RKO (cell line): ENCODE measurements around the gene THEM5.

Experiments
- DNase-seq: peaks from one replicate; pipeline ENCODE4 v3.0.0-alpha.2; 2016; ENCODE audit warnings: low spot score

THEM5 gene

DNA sequence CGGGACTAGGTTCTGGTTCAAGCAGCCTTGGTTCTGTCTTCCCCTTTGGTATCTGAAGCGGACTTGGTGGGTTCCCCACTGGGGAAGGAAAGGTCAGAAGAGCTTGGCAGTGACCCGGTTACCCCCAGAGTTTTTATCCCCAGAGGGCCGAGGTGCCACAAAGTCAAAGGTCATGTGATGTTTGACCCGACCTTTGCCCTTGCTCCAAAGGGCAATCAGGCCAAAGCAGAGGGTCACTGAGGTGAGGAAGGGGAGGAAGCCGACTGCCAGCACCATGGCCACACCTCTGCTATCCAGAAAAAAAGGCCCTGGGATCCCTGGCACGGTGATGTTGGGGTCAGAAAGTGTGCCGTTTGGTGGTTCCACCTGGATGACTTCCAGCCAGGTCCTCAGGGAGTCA lies 52.7 kb downstream of the THEM5 start:
- no peak for DNase-seq

GRCh38 chr1:151799179-151800022 lies 54.1 kb downstream of the THEM5 start:
- DNase-seq, result no peak

GRCh38 chr1:151798571-151798970 lies 54.9 kb downstream of the THEM5 start:
- DNase-seq, result no peak
